ENCODE measurements around the gene SGCA.
A peak's percentile ranks its signal among the peaks of the same experiment; 100 is the strongest.

The SGCA gene

DNA sequence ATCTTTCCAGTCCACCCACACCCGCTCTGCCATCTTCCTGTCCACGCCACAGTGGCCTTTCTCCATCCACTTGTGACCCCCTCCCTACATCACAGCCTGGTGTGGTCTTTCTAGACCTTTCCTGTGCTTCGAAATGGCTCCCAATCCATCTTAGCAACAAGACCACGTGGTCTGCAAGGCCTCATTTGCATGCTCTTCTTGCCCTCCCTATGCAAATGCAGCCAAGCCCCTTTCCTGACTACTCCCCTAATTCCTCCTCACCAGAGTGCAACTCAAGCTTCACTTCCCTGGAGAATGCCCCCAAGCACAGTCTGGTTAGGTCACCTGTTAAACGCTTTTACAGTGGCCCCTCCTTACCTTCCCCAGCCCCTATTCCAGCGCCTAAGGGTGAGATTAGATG lies 21.4 kb upstream of the SGCA start:
- H3K4me2 ChIP-seq (ENCODE audit: low read length), result no peak overlapping the region
- H3K4me3 ChIP-seq (ENCODE audit: low read length), result no peak overlapping the region
- no peak overlapping the region for H4K5ac ChIP-seq (ENCODE audit: low read length)
- H4K8ac ChIP-seq (ENCODE audit: low read depth, low read length), result no peak overlapping the region
- H3K79me1 ChIP-seq (ENCODE audit: low read length), result peaks cover 9% of the 10 kb centered on the region
- H3K27ac ChIP-seq (ENCODE audit: low read depth, low read length), result no peak overlapping the region
- peaks cover 9% of the 10 kb centered on the region for H3K36me3 ChIP-seq (ENCODE audit: control insufficient read depth, insufficient read depth, low read length)
- no peak overlapping the region for H3K18ac ChIP-seq (ENCODE audit: low read length)
- H2BK15ac ChIP-seq (replicated peaks; ENCODE audit: low read depth), result no peak overlapping the region
- peaks cover 6% of the 10 kb centered on the region for H3K79me2 ChIP-seq (ENCODE audit: control insufficient read depth, insufficient read depth, low read length)
- no peak overlapping the region for H2BK5ac ChIP-seq (ENCODE audit: low read length)
- H3K56ac ChIP-seq (ENCODE audit: low read length), result no peak overlapping the region
- H3K9ac ChIP-seq (ENCODE audit: low read length), result no peak overlapping the region
- H2AK5ac ChIP-seq (ENCODE audit: low read length), result no peak overlapping the region
- no peak overlapping the region for H3K23ac ChIP-seq (ENCODE audit: low read length)
- WGBS (ENCODE audit: extremely low coverage, insufficient coverage, low lambda C conversion rate), result no CpG with 5 or more reads among the region's 6 CpGs
- DNase-seq, result no peak
- no peak overlapping the region for H3K4ac ChIP-seq (ENCODE audit: low read depth, low read length)
- peaks cover 9% of the 10 kb centered on the region for H3K4me1 ChIP-seq (ENCODE audit: control insufficient read depth, low read depth, low read length)
- H2BK120ac ChIP-seq (ENCODE audit: low read depth, low read length), result no peak overlapping the region
- no peaks in the 10 kb centered on the region for H3K27me3 ChIP-seq (ENCODE audit: insufficient read depth, low read length, poor library complexity)

DNA sequence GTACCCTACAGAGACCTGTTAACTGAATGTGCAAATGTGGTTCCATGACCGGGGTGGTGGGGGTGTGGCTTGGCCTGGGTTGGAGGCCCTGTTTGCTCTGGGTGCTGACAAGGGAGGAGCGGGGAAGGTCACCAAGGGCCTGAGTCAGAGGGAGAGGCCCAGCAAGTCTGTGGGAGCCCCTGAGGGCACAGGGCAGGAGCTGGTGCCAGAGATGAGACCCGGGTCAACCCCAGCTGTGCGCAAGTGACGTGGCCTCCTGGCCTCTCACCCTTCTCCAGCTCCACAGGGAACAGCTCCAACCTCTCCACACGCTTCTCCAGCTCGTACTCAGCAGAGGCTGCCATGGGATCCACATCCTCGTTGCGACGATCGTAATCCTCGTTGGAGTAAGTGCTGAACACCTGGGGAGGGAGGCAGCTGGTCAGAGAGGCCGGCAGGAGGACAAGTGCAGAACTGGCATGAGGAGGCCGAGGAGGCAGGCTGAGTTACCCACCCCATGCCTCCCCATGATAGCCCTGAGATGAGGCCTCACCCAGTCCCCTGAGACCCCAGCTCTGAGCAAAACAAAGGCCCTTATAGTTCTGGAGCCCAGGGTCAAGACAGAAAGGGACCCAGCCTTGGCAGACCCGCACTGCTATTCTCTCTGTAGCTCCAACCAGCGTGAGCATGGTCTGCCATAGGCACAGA lies 20.8 kb upstream of the SGCA start:
- no peak overlapping the region for H3K18ac ChIP-seq (ENCODE audit: low read length)
- no peak overlapping the region for H4K5ac ChIP-seq (ENCODE audit: low read length)
- no peak overlapping the region for H3K23ac ChIP-seq (ENCODE audit: low read length)
- peaks cover 9% of the 10 kb centered on the region for H3K36me3 ChIP-seq (ENCODE audit: control insufficient read depth, insufficient read depth, low read length)
- no peak overlapping the region for H4K8ac ChIP-seq (ENCODE audit: low read depth, low read length)
- H2BK15ac ChIP-seq (replicated peaks; ENCODE audit: low read depth), result no peak overlapping the region
- H3K4me1 ChIP-seq (ENCODE audit: control insufficient read depth, low read depth, low read length), result peaks cover 9% of the 10 kb centered on the region
- no peak overlapping the region for H3K4ac ChIP-seq (ENCODE audit: low read depth, low read length)
- H3K4me3 ChIP-seq (ENCODE audit: low read length), result no peak overlapping the region
- no peak overlapping the region for H3K9ac ChIP-seq (ENCODE audit: low read length)
- H3K4me2 ChIP-seq (ENCODE audit: low read length), result no peak overlapping the region
- no peak overlapping the region for H2BK5ac ChIP-seq (ENCODE audit: low read length)
- no peak overlapping the region for H3K56ac ChIP-seq (ENCODE audit: low read length)
- H3K79me2 ChIP-seq (ENCODE audit: control insufficient read depth, insufficient read depth, low read length), result peaks cover 6% of the 10 kb centered on the region
- WGBS (ENCODE audit: extremely low coverage, insufficient coverage, low lambda C conversion rate), result no CpG with 5 or more reads among the region's 16 CpGs
- H2AK5ac ChIP-seq (ENCODE audit: low read length), result no peak overlapping the region
- no peak overlapping the region for H3K27ac ChIP-seq (ENCODE audit: low read depth, low read length)
- no peak for DNase-seq
- no peak overlapping the region for H2BK120ac ChIP-seq (ENCODE audit: low read depth, low read length)
- H3K79me1 ChIP-seq (ENCODE audit: low read length), result peaks cover 9% of the 10 kb centered on the region
- no peaks in the 10 kb centered on the region for H3K27me3 ChIP-seq (ENCODE audit: insufficient read depth, low read length, poor library complexity)

DNA sequence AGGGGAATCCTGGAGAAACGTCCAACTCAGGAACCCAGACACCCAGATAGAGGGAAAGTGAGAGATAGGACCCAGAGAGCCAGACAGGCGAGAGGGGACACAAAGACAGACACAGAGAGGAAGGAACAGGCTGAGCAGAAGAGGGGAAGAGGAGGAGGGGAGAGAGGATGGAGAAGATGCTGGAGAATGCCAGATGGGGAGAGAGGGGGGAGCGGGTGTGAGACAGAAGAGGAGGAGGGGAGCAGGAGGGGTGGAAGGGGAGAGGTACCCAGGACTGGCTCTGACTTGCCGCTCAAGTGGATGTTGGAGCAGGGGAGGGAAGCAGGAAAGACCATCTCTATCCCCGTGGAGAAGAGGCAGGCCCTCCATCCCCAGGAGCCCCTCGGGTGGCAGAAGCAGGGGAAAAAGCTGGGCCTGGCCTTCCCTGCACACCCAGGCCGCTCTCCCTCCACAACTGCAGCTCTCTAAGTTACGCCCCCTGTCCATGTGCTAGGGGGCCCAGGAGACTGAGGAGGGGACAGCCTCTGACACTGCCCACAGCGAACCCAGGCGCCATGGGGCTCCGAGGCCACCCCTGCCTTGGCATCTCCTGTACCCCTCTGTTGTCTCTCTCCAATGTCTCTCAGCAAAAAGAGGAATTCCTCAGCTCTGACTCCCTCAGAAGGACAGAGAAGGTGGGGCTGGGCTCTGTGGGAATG lies 20.1 kb upstream of the SGCA start:
- Histone ChIP-seq H2BK15ac (replicated peaks; ENCODE audit: low read depth) (no peak overlapping the region), H3K79me1 (ENCODE audit: low read length) (peaks cover 9% of the 10 kb centered on the region), H2BK5ac (ENCODE audit: low read length) (no peak overlapping the region), H3K4ac (ENCODE audit: low read depth, low read length) (no peak overlapping the region), H3K23ac (ENCODE audit: low read length) (peak overlapping the region; percentile 80), H4K8ac (ENCODE audit: low read depth, low read length) (no peak overlapping the region), H3K27me3 (ENCODE audit: insufficient read depth, low read length, poor library complexity) (no peaks in the 10 kb centered on the region), H3K9ac (ENCODE audit: low read length) (no peak overlapping the region), H3K79me2 (ENCODE audit: control insufficient read depth, insufficient read depth, low read length) (peaks cover 6% of the 10 kb centered on the region), H3K4me1 (ENCODE audit: control insufficient read depth, low read depth, low read length) (peaks cover 6% of the 10 kb centered on the region), H2BK120ac (ENCODE audit: low read depth, low read length) (no peak overlapping the region), H3K56ac (ENCODE audit: low read length) (no peak overlapping the region), H3K36me3 (ENCODE audit: control insufficient read depth, insufficient read depth, low read length) (peaks cover 8% of the 10 kb centered on the region), H4K5ac (ENCODE audit: low read length) (no peak overlapping the region), H2AK5ac (ENCODE audit: low read length) (no peak overlapping the region), H3K18ac (ENCODE audit: low read length) (no peak overlapping the region), H3K4me3 (ENCODE audit: low read length) (no peak overlapping the region), H3K4me2 (ENCODE audit: low read length) (no peak overlapping the region), H3K27ac (ENCODE audit: low read depth, low read length) (no peak overlapping the region)
- no CpG with 5 or more reads among the region's 11 CpGs for WGBS (ENCODE audit: extremely low coverage, insufficient coverage, low lambda C conversion rate)
- no peak for DNase-seq

DNA sequence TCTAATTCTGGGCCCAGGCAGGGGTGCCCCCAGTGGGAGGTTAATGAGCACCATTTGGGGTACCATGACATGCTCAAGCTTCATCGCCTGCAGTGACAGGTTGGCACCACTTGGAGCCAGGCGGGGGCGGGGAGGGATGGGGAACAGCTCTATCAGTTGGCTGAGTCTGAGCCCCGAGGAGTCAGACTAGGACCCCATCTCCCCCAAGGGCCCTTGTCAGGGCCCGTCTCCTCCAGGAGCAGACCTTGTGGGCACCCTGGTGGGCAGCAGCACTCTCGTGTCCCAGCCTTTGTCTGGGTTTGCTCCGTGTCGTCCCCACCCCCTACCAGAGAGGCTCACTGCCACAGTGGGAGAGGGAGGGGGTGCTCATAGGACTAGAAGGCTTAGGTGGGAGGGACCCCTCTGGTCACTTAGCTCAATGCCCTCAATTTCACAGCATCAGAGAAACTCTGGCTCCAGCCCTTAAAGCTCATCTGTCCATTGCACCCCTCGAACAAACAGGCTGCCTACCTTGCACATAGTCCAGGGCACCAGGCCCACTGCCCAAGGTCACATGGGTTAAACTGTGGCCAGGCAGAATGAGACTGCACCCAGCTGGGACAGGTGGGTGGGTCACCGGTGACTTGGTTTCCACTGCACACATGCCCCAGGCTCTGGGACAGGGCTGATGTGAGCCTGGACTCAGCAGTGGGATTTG lies 19.4 kb upstream of the SGCA start:
- no peak for DNase-seq
- peaks cover 6% of the 10 kb centered on the region for H3K79me2 ChIP-seq (ENCODE audit: control insufficient read depth, insufficient read depth, low read length)
- H3K4me3 ChIP-seq (ENCODE audit: low read length), result no peak overlapping the region
- no peak overlapping the region for H3K27ac ChIP-seq (ENCODE audit: low read depth, low read length)
- H3K79me1 ChIP-seq (ENCODE audit: low read length), result peaks cover 9% of the 10 kb centered on the region
- H4K5ac ChIP-seq (ENCODE audit: low read length), result no peak overlapping the region
- H2BK5ac ChIP-seq (ENCODE audit: low read length), result no peak overlapping the region
- no peak overlapping the region for H3K56ac ChIP-seq (ENCODE audit: low read length)
- H3K4ac ChIP-seq (ENCODE audit: low read depth, low read length), result no peak overlapping the region
- peaks cover 3% of the 10 kb centered on the region for H3K36me3 ChIP-seq (ENCODE audit: control insufficient read depth, insufficient read depth, low read length)
- H3K9ac ChIP-seq (ENCODE audit: low read length), result peak overlapping the region; percentile 4
- H2BK15ac ChIP-seq (replicated peaks; ENCODE audit: low read depth), result no peak overlapping the region
- no peak overlapping the region for H3K18ac ChIP-seq (ENCODE audit: low read length)
- WGBS (ENCODE audit: extremely low coverage, insufficient coverage, low lambda C conversion rate), result no CpG with 5 or more reads among the region's 10 CpGs
- H3K27me3 ChIP-seq (ENCODE audit: insufficient read depth, low read length, poor library complexity), result no peaks in the 10 kb centered on the region
- no peak overlapping the region for H2BK120ac ChIP-seq (ENCODE audit: low read depth, low read length)
- H3K23ac ChIP-seq (ENCODE audit: low read length), result peak overlapping the region; percentile 80
- no peak overlapping the region for H4K8ac ChIP-seq (ENCODE audit: low read depth, low read length)
- no peak overlapping the region for H3K4me2 ChIP-seq (ENCODE audit: low read length)
- no peak overlapping the region for H2AK5ac ChIP-seq (ENCODE audit: low read length)
- peaks cover 6% of the 10 kb centered on the region for H3K4me1 ChIP-seq (ENCODE audit: control insufficient read depth, low read depth, low read length)

DNA sequence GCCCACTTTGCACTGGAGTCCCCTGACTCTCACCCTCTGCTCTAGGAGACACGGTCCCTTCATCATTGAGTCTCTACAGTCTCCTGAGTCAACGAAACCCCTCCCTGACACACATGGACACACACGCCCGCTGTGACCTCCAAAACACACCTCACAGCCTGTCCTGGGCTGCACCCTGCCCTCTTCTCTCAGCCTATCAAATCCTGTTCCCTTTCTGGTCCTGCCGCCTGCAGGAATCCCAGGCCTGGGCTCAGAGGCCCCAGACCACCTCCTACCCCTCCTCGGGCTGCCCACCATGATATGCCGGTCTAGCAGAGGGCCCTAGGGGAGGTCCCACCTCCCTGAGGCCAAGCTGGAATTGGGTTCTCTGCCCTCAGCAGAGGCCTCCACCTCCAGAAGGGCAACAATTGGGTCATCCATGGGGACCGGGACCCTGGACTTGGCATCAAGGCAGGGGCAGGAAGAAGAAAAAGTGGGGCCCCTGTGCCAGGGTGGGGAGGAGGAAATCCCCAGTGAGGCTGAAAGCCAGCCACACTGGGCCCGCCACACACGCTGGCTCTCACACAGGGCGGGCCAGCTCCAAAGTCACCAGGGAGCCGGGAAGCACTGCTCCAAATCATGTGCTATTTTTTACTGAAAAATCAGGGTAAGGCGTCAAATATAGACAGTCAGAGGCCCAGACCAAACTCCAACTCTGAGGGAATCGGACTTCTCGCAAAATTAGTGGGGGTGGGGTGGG lies 18.7 kb upstream of the SGCA start:
- H3K36me3 ChIP-seq (ENCODE audit: control insufficient read depth, insufficient read depth, low read length), result peaks cover 3% of the 10 kb centered on the region
- H3K9ac ChIP-seq (ENCODE audit: low read length), result peak overlapping the region; percentile 49
- H3K27ac ChIP-seq (ENCODE audit: low read depth, low read length), result no peak overlapping the region
- no peak overlapping the region for H2BK120ac ChIP-seq (ENCODE audit: low read depth, low read length)
- H3K79me2 ChIP-seq (ENCODE audit: control insufficient read depth, insufficient read depth, low read length), result peaks cover 6% of the 10 kb centered on the region
- no peak overlapping the region for H3K4me3 ChIP-seq (ENCODE audit: low read length)
- no peaks in the 10 kb centered on the region for H3K27me3 ChIP-seq (ENCODE audit: insufficient read depth, low read length, poor library complexity)
- H2BK15ac ChIP-seq (replicated peaks; ENCODE audit: low read depth), result no peak overlapping the region
- no peak overlapping the region for H4K8ac ChIP-seq (ENCODE audit: low read depth, low read length)
- no peak overlapping the region for H3K4ac ChIP-seq (ENCODE audit: low read depth, low read length)
- H3K56ac ChIP-seq (ENCODE audit: low read length), result peak overlapping the region; percentile 67
- H3K18ac ChIP-seq (ENCODE audit: low read length), result no peak overlapping the region
- no CpG with 5 or more reads among the region's 15 CpGs for WGBS (ENCODE audit: extremely low coverage, insufficient coverage, low lambda C conversion rate)
- no peak overlapping the region for H3K4me2 ChIP-seq (ENCODE audit: low read length)
- H4K5ac ChIP-seq (ENCODE audit: low read length), result no peak overlapping the region
- H3K79me1 ChIP-seq (ENCODE audit: low read length), result peaks cover 9% of the 10 kb centered on the region
- no peak overlapping the region for H2BK5ac ChIP-seq (ENCODE audit: low read length)
- H3K4me1 ChIP-seq (ENCODE audit: control insufficient read depth, low read depth, low read length), result peaks cover 6% of the 10 kb centered on the region
- no peak for DNase-seq
- H3K23ac ChIP-seq (ENCODE audit: low read length), result no peak overlapping the region
- H2AK5ac ChIP-seq (ENCODE audit: low read length), result no peak overlapping the region
